ENCODE measurements around the gene OGFR.
A peak's percentile ranks its signal among the peaks of the same experiment; 100 is the strongest.

The OGFR gene

DNA sequence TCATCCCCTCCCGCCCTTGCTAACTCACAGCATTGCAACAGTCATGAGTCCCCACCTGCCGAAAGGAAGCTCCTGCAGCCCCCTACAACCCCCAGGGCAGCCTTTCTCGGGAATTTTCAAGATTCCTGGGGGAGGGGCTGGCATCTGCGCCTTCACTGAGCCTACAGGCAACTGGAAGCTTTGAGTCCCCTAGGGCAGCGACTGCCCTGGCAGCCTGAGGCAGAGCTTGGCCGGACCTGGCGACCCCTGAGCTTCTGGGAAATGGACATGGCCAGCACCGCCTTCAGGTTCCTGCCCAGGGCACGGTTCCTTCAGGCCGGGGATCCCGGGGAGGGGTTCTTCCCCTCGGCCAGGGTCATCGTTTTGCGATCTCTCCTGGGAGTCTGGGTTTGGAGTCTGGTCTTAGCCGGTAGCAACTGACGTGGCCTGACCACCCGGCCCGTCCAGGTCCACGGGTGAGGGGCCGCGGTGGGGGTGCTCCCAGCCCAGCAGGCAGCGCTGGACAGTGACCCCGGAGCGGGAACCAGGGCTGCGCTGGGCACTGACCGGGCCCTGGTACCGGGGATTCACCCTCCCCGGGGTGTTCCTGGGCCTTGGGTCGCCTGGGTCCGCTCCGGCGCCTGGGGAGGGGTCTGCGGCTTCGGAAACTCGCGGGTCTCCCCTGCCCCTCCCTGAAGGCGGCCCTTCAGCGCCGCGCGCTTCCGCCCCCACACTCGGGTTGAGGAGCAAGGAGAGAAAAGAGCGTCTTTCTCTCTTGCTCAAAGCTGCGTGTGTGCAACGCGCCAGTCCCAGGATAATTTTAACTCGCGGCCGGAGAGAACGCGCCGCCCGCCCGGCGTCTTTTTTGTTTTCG is 11.6 kb downstream of the OGFR start:
- DNase-seq, result no peak

DNA sequence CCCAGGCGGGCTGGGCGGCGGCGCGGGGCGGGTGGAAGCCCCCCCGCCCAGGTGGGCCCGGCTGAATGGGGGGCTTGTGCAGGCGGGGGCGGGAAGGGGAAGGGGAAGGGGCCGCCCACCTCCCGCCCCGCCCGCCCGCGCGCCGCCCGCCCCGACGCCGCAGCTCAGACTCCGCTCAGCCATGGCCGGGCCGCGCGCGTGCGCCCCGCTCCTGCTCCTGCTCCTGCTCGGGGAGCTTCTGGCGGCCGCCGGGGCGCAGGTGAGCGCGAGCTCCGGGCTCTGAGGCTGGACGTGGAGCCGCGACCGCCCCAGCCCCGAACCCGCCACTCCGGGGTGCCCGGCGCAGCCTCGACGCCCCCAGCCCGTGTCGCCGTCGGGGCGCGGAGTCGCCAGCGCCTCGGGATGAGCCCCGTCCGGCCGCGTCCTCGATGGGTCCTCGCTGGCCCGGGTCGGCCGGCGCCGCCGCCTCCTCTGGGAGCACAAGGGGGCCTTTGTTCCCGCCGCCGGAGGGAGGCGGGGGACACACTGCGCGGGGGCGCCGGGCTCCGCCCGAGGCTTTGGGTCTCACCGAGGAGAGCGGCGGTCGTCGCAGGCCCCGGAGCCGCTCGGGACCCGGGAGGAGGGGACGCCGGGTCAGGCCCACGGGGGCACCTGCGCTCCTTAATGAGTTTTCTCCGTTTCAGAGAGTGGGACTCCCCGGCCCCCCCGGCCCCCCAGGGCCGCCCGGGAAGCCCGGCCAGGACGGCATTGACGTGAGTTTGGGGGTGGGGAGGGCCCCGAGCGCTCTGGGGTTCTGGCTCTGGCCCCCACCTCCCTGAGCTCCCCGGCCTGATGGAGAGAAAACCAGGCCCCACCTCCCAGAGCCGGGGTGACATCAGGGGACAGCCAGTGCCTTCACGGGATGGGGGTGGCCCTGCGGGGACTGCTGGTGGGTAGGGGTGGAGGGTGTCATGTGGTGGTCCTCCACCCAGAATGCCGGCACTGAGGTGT is 12.5 kb downstream of the OGFR start, which contains the start of gene COL9A3:
TSS of gene COL9A3 (plus strand) at position 167 of the 990 bp plus-strand sequence. CDS start at position 182, 15 bp downstream.
- no peak for DNase-seq

DNA sequence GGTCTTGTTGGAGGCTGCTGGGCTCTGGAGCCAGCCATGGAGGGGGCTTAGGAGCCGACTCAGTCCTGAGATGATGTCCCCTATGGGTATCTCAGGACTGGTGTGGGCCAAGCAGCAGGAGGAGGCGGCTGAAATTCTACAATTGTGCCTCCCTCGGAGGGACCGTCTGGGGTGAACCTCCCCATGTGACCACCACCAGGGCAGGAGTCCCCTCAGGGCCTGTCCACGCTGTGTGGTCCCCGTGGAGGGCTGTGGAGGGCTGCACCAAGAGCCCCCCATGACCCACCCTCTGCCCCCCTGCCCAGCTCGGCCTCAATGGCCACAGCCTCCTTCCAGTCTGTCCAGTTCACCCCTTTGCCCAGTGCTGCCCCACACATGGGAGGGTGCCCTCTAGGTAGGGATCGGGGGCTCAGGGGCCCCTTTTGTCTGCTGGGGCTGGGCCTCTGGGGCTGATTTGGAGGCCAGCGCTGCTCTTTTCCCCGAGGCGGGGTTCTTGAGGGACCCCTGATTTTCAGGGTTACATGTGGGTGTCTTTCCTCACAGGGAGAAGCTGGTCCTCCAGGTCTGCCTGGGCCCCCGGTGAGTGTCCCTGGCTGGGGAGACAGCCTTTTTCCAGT is 13.4 kb downstream of the OGFR start:
- no peak for DNase-seq

DNA sequence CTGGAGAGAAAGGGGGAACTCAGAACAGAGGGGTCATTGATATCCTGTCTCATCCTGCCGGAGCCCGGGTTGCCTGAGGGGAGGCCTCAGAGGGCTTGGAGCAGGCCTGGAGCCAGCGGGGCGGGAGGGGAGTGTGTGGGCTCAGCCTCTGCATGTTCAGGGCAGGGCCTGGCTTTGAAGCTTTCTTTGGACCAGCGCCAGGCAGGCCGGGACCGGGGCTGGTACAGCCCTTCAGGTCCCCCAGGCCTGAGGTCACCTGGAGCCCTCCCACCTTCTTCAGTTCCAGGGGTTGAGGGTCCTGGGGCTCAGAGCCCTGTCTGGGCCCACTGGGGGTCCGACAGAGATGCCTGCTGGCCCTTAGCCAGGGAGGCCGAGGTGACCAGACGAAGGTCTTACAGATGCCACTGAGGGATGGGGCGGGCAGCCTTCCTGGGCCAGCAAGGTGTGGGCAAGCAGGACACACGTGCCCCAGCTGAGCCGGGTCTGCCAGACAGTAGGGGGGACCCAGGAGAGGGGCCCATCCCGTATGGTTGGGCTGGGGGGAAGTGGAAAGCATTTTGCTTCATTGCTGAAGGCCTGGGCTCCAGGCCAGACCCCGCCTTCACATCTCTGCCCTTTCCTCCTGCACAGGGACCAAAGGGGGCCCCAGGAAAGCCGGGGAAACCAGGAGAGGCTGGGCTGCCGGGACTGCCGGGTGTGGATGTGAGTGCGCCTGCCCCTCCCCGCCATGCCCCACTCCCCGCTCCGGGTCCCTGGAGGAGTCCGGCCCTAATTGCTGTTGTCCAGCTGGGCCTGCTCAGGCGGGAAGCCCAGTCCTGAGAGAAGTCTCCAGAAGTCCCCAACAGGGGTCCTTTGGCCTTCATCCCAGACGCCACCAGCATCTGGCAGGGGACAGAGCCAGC is 14.2 kb downstream of the OGFR start:
- DNase-seq, result no peak

DNA sequence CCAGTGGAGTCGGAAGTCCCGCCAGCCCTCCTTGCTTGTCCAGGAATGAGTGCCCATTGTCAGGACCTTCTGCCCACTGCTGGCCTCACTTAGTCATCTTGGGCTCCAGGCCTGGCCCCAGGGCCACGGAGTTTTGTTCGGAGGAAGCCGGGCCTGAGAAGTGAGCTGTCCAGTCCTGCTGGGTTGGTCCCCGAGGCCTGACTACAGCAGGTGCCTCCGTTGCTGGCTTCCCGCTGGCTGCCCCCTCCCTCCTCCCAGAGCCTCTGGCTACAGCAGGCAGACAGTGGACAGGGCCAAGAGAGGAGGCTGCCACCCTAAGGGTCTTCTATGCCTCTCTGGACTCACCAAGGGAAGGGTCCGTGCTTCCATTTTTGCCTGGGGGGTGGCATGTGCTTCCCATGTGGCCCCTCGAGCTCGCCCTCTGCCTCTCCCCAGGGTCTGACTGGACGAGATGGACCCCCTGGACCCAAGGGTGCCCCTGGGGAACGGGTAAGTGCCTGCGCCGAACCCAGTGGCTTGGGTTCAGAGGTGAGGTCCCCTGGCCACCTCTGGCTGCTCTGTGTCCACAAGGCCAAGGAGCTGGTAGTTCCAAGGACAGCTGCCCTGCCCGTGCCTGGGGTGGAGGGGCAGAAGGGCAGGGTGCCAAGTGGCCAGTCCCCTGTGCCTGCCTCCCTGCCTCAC is 15.0 kb downstream of the OGFR start:
- DNase-seq, result no peak

DNA sequence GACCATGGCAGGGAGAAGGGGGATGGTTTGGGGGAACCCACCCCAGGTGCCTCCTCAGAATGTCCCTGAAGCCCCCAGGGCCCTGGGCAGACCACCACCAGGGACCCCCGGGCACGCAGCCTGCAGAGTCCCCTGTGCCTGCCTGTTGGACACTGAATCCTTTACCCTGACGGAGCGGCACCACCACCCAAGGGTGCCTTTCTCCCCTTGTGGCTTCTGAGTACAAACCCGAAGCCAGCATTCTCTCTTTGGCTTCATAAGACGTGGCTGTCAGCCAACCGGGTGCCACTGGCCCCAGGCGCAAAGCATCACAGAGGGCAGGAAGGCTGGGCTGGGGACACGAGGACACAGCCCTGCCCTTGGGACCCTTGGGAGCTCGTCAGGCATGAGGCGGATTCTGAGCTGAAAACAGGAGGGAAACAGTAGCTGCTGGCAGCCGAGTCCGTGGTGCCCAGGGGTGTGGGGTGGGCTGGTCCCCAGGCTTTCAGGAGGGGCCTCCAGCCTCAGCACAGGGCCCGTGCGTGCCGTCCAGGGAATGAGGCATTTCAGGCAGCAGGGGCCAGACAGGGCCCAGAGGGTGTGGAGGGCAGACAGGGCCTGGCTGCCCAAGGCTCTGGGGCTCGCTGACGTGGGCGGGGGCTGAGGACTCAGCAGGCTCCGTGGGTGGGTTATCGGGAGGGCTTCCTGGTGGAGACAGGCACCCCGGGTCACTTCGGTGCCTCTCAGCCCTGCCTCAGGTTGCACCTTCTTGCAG is 15.8 kb downstream of the OGFR start:
- no peak for DNase-seq

DNA sequence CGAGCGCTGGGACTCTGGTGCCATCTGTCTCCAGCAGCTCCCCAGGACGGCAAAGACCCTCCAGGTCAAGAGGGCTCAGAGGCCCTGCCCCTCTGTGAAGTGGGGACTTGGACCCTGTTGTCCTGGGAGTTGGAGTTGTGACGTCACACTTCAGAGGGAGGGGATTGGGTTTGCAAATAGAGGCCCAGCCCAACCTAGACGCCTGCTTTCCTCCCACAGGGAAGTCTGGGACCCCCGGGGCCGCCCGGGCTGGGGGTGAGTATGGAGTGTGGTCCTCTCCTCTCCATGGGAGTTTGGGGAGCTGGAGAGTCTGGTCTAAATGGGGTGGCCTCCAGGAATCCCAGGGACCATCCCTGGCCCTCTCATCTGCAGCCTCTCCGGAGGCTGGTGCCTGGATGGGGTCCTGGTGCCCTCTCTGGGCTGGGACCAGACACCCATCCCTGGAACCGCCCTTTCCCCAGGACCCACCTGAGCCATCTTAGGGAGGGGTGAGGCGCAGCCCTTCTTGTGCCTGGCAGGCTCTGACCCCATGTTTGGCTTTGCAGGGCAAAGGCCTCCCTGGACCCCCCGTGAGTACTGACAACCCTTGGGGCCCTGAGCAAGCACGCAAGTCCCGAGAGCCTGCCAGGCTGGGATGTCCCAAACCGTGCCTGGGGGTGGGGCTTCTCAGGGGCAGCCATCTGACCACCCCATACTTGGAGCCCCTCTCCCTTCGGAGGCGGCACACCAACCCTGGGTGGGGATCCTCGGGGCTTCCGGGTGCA is 16.5 kb downstream of the OGFR start:
- no peak for DNase-seq

DNA sequence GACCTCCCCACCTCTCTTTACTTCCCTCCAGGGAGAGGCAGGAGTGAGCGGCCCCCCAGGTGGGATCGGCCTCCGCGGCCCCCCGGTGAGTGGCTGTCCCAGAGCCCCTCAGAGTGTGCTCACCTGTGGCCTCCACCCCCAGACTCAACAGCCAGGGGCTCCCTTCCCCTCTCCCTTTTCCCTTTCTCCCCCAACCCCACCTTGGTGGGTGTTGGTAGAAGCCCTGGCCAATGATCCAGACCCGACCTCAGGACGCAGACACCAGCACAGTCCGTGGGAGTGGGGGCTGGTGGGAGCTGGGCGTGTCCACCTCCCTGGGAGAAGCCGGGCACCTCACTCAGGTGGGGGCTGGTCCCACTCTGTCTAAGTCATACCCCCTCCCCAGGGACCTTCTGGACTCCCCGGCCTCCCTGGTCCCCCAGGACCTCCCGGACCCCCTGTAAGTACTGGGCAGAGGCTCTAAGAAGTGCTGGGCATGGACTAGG is 17.1 kb downstream of the OGFR start:
- no peak for DNase-seq

DNA sequence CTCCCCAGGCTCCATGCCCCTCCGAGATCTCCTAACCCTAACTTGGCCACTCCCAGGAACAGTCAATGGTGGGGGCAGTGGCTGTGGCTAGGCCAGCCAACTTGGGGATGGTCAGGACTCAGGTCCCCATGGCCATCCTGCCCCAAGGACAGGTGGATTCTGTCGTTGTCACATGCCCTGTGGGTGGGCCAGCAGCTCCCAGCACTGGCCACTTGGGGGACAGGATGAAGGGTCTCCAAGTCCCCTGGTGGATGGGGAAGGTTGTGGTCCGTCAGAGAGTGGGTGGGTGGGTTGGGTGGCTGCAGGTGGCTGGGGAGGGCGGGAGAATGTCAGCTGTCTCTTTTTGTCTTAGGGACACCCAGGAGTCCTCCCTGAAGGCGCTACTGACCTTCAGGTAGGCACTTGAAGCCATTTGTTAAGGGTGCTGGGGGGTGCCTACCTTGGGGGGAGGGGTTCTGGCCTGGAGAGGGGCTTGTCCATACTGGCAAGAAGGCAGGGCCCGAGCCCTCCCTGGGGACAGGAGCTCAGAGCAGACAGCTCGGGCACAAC is 17.7 kb downstream of the OGFR start:
- no peak for DNase-seq

DNA sequence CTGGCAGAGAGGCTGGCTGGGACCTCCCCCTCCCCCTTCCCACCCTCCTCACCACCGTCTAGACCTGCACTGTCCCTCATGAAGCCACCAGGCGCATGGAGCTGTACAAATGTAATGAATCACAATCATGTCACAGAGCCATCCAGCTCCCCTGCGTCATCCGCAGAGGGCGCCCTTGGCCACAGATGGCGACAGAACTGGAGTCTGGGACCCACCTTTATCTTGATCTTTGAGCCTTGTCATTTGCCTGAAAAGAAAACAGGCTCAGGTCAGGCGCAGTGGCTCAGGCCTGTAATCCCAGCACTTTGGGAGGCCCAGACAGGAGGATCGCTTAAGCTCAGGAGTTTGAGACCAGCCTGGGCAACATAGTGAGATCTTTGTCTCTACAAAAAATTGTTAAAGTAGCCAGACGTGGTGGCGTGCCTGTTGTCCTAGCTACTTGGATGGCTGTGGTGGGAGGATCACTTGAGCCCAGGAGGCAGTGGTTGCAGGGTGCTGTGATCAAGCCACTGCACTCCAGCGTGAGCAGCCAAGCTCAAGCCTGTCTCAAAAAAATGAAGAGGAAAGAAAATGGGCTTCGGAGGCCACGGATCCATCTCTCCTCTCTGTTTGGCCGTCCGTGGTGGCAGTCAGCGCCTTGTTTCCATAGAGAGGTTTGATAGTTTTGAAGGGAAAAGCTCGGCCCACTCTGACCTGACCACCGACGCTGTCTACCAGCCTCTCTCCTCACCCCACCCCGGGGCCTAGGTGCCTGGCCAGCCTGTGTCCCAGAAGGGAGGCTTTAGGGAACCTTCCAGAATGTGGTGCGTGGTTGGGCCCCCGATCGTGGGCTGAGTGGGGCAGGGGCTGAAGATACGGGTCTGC is 18.4 kb downstream of the OGFR start:
- DNase-seq, result no peak

DNA sequence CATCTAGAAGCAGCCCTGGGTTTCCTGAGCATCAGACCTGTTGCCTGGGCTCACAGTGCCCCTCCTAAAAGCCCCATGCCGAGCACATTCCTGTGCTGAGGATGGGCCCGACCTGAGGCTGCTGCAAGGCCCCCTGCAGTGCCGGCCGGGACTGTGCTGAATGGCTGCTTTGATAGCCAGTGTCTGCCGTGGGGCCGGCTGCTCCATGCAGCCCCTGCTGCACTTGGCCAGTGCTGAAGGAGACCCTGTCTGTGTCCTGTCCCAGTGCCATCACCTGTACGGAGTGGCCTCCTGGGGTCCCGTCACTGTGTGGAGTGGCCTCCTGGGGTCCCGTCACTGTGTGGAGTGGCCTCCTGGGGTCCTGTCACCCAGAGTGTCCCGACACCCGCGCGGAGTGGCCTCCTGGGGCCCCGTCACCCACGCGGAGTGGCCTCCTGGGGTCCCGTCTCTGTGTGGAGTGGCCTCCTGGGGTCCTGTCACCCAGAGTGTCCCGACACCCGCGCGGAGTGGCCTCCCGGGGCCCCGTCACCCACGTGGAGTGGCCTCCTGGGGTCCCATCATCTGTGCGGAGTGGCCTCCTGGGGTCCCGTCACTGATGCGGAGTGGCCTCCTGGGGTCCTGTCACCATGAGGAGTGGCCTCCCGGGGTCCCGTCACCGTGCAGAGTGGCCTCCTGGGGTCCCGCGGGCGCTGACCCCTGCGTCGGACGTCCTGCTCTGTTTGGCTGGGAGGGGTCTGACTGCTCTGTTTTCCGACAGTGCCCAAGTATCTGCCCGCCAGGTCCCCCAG is 19.2 kb downstream of the OGFR start:
- no peak for DNase-seq

DNA sequence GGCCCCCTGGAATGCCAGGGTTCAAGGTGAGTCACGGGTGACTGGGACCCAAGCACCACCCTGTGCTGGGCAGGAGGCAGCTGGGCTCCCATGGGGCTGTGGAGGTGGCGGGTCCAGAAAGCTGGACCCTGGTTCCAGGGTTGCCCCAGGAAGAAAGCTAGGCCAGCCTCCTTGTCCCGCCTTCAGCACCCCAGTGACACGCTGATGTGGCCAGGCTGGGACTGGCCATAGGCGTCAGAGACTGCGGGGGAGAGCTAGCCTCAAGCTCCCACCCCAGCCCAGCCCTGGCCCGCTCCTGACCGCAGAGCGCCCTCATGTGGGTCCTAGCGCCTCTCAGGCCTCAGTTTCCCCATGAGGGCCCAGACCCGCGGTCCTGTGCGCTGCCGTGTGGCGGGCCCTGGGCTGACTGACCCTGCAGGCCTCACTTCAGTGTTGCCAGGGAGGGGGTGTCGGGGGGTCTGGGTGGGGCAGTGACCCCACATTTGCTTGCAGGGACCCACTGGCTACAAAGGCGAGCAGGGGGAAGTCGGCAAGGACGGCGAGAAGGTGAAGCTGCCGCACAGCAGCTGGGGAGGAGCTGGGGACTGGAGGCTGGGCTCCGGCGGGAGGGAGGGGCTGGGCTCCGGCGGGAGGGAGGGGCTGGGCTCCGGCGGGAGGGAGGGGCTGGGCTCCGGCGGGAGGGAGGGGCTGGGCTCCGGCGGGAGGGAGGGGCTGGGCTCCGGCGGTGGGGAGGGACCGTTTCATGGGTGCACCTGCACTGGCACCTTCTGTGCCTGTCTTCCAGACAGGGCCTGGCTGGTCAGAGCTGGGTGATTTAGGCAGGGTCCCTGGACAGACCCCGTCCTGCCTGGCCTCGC is 20.1 kb downstream of the OGFR start:
- peak; percentile 58 for DNase-seq

DNA sequence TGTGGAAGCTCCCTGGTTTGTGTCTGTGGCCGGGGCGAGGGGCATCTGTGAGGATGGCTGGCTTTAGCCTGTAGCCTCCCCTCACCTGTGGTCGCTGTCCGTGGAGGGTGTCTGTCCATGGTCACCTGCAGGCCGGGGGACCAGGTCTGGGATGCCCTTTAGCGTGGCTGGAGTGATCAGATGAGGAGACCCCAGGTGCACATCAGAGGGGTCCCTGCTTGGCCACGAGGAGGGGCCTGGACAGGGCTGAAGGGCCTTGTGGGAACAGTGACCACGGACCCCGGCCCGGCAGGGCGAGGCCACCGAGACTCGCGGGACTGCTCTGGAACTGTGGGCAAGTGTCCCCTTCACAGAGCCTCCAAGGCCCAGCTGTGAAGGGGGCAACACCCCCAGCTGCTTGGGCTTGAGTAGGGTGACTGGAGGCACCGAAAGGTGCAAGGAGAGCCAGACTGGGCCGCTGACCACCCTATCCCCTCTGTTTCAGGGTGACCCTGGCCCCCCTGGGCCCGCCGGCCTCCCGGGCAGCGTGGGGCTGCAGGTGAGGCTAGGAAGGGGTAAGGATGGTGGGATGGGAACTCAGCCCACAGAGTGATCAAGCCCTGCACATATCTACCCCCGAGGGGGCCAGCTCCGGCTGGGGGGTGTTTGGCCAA is 20.8 kb downstream of the OGFR start:
- DNase-seq, result no peak

DNA sequence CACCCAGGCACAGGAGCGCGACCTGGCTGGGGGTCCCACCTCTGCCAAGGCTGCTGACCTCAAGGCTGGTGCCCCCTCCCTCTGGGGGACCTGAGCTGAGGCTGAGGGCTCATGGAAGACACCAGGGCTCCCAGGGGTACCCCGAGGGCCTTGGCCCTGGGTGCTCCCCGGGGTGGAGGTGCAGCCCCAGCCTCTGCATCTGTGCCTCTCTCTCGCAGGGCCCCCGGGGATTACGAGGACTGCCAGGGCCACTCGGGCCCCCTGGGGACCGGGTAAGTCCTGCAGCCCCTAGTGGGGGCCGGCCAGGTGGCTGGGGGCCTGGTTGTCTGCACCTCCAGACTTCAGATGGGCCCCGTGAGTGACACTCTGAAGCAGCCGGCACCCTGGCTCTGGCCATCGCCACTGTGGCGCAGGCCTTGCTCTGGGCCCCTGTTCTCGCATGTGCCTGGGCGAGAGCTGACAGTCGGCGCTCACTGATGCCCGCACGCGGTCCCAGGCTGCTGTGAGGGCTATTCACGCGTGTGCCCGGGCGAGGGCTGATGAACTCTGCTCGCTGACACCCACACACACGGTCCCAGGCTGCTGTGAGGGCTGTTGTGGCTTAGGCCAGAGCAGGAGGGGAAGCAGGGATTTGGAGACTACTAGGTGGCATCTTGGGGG is 21.5 kb downstream of the OGFR start:
- DNase-seq, result no peak

DNA sequence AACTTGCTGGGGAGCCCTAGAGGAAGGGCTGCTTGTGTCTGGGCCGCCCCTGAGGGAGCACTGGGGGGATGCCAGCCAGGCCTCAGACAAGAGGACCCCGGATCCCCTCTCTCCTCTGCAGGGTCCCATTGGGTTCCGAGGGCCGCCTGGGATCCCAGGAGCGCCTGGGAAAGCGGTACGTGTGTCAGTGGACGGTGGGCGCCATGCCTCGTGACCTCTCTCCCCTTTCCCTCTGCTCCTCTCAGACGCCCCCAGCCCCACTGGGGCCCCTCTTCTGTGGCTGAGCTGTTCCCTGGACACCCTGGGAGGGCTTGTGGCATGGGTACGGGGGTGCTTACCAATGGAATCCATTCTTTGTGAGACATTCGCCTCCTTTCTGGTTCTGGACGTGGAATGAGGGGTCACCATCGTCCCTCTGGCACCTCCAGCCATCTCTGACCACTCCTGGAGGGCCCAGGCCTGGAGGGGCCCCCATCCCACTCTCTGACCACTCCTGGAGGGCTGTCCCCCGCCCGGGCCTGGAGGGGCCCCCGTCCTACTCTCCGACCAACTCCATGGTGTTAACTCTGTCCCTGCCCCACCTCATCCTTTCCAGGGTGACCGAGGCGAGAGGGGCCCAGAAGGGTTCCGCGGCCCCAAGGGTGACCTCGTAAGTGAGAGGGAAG is 22.1 kb downstream of the OGFR start:
- no peak for DNase-seq
